ENCODE results near the gene ARHGAP28.
"Not testable (repeated sequence)": the region's sequence is repeated elsewhere in the genome, so short reads cannot be mapped to it uniquely, and the experiment has no call there.

ARHGAP28 gene

GRCh38 chr18:6821356-6821755 lies 91.8 kb downstream of the ARHGAP28 start:
- no peak for DNase-seq

GRCh38 chr18:6827161-6827560 lies 97.6 kb downstream of the ARHGAP28 start:
- DNase-seq: not testable (repeated sequence)

- not testable (repeated sequence) for DNase-seq
Measured at GRCh38 chr18:6827566-6827965, 98.0 kb downstream of the ARHGAP28 start.

GRCh38 chr18:6830916-6831315 lies 101.4 kb downstream of the ARHGAP28 start:
- DNase-seq: no peak

GRCh38 chr18:6835345-6835744 lies 105.8 kb downstream of the ARHGAP28 start:
- DNase-seq: peak; percentile 20

- DNase-seq: no peak
Measured at GRCh38 chr18:6836331-6836730, 106.8 kb downstream of the ARHGAP28 start.

- DNase-seq: no peak
Measured at GRCh38 chr18:6837904-6838303, 108.4 kb downstream of the ARHGAP28 start.

GRCh38 chr18:6842081-6842480 lies 112.6 kb downstream of the ARHGAP28 start:
- no peak for DNase-seq

GRCh38 chr18:6843308-6843707 lies 113.8 kb downstream of the ARHGAP28 start:
- no peak for DNase-seq

- not testable (repeated sequence) for DNase-seq
Measured at GRCh38 chr18:6845521-6845920, 116.0 kb downstream of the ARHGAP28 start.

GRCh38 chr18:6850396-6850795 lies 120.9 kb downstream of the ARHGAP28 start:
- DNase-seq: no peak

- no peak for DNase-seq
Measured at GRCh38 chr18:6851480-6851879, 122.0 kb downstream of the ARHGAP28 start.

- no peak for DNase-seq
Measured at GRCh38 chr18:6854811-6855210, 125.3 kb downstream of the ARHGAP28 start.

GRCh38 chr18:6855767-6856166 lies 126.3 kb downstream of the ARHGAP28 start:
- no peak for DNase-seq

GRCh38 chr18:6857300-6857699 lies 127.8 kb downstream of the ARHGAP28 start:
- no peak for DNase-seq

GRCh38 chr18:6859676-6860422 lies 130.3 kb downstream of the ARHGAP28 start:
- DNase-seq: no peak

- DNase-seq: no peak
Measured at GRCh38 chr18:6860804-6861448, 131.4 kb downstream of the ARHGAP28 start.

- DNase-seq: no peak
Measured at GRCh38 chr18:6865251-6865650, 135.7 kb downstream of the ARHGAP28 start.

GRCh38 chr18:6866552-6867085 lies 137.1 kb downstream of the ARHGAP28 start:
- DNase-seq: peak; percentile 5

GRCh38 chr18:6868033-6868432 lies 138.5 kb downstream of the ARHGAP28 start:
- no peak for DNase-seq

GRCh38 chr18:6871566-6871965 lies 142.1 kb downstream of the ARHGAP28 start:
- DNase-seq: no peak

- DNase-seq: no peak
Measured at GRCh38 chr18:6873040-6873751, 143.7 kb downstream of the ARHGAP28 start.

GRCh38 chr18:6874315-6874714 lies 144.8 kb downstream of the ARHGAP28 start:
- DNase-seq: no peak

- DNase-seq: no peak
Measured at GRCh38 chr18:6875749-6876148, 146.2 kb downstream of the ARHGAP28 start.

Measured in NCI-H82 (cell line).